GM19438 (cell line): ENCODE measurements around the gene ATP1A2.

ENCODE experiments used
- ATAC-seq: cut with Tn5 transposase; IDR thresholded peaks from one replicate; pipeline ENCODE4 v1.9.1; 2021; ENCODE audit warnings: low read depth; ENCODE audit not compliant: unreplicated experiment

Gene ATP1A2

GRCh38 chr1:160115545-160116282 lies at the start of gene ATP1A2:
ATP1A2 (plus strand) TSS chr1:160115759; CDS start chr1:160115862, 103 bp downstream.
- ATAC-seq = no peak

GRCh38 chr1:160066829-160067745 lies 48.5 kb upstream of the ATP1A2 start:
- no peak for ATAC-seq

GRCh38 chr1:160068225-160068624 lies 47.3 kb upstream of the ATP1A2 start:
- ATAC-seq = no peak

- no peak for ATAC-seq
Observed at GRCh38 chr1:160069460-160070231, 45.9 kb upstream of the ATP1A2 start, which contains the start of gene KCNJ10. KCNJ10 (minus strand) TSS chr1:160070160; CDS start chr1:160042532, 27,628 bp downstream.

- ATAC-seq = peak; percentile 66
Observed at GRCh38 chr1:160070243-160071163, 45.1 kb upstream of the ATP1A2 start.

- ATAC-seq = no peak
Observed at GRCh38 chr1:160071289-160071688, 44.3 kb upstream of the ATP1A2 start.

- no peak for ATAC-seq
Observed at GRCh38 chr1:160074865-160075264, 40.7 kb upstream of the ATP1A2 start.

- no peak for ATAC-seq
Observed at GRCh38 chr1:160075836-160076235, 39.7 kb upstream of the ATP1A2 start.

GRCh38 chr1:160076295-160076694 lies 39.3 kb upstream of the ATP1A2 start:
- ATAC-seq = no peak

GRCh38 chr1:160077486-160077885 lies 38.1 kb upstream of the ATP1A2 start:
- ATAC-seq = no peak

- no peak for ATAC-seq
Observed at GRCh38 chr1:160078512-160079195, 36.9 kb upstream of the ATP1A2 start.

GRCh38 chr1:160079448-160079847 lies 36.1 kb upstream of the ATP1A2 start:
- no peak for ATAC-seq

- ATAC-seq = no peak
Observed at GRCh38 chr1:160080381-160081100, 35.0 kb upstream of the ATP1A2 start.

GRCh38 chr1:160081261-160081936 lies 34.2 kb upstream of the ATP1A2 start, which contains the start of gene KCNJ9:
KCNJ9 (plus strand) TSS chr1:160081538; CDS start chr1:160084031, 2,493 bp downstream.
- no peak for ATAC-seq

GRCh38 chr1:160082487-160082886 lies 33.1 kb upstream of the ATP1A2 start:
- ATAC-seq = no peak

GRCh38 chr1:160082926-160083325 lies 32.6 kb upstream of the ATP1A2 start:
- no peak for ATAC-seq

- ATAC-seq = no peak
Observed at GRCh38 chr1:160083968-160084770, 31.4 kb upstream of the ATP1A2 start.
